GM12891 (cell line): ENCODE data around the gene NSMCE1.

Experiments used
- POLR2A ChIP-seq: IDR thresholded peaks from 2 replicates; pipeline ENCODE4 v1.6.1; 2011; ENCODE audit warnings: low read depth, low read length, control low read depth
- POLR2AphosphoS5 ChIP-seq: IDR thresholded peaks from 2 replicates; pipeline ENCODE4 v1.6.1; 2011; ENCODE audit warnings: low read depth, low read length, control low read depth
- POU2F2 ChIP-seq: IDR thresholded peaks from 2 replicates; pipeline ENCODE4 v1.6.1; 2011; ENCODE audit warnings: low read depth, mild to moderate bottlenecking, control low read depth, low read length, moderate library complexity
- TAF1 ChIP-seq: IDR thresholded peaks from 2 replicates; pipeline ENCODE4 v1.6.1; 2011; ENCODE audit warnings: low read depth, low read length, control low read depth

DNA sequence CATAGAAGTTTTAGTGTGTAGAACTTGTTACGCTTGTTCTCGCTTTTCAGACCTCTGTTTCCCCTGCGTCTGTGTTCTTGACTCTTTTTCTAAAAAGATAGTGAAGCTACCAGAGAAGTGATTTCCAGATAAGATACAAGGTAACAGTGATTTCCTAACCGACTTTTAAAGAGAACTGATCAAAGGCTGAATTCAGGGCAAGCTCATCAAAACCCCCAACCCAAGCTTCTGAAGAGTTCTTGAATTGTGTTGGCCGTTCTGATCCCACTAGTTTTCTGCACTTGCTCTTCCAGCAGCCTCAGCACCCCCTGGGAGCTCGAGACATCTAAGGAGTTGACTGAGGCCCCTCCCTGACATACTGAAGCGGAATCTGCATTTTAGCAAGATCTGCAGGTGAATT lies 12.7 kb upstream of the NSMCE1 start:
- TF ChIP-seq POLR2A (no peak), POLR2AphosphoS5 (no peak), TAF1 (no peak), POU2F2 (no peak)
